ENCODE results near the gene NPAS3. TPM values are rescaled to one million over a fixed set of nuclear protein-coding genes. Genes with fewer than 3 reads are reported as not detected.

NPAS3 gene
- total RNA-seq, 4 donors from 2014 or later, result 0.13 to 1.1 (median 0.47) TPM; not detected in 1

- Histone ChIP-seq H3K27ac (no peak overlapping the region), H3K4me3 (no peak overlapping the region), H3K27me3 (no peaks in the 10 kb centered on the region), H3K36me3 (no peaks in the 10 kb centered on the region), H3K4me1 (peaks cover 0 to 9% (median 0%) of the 10 kb centered on the region in 3 donors), H3K9me3 (no peaks in the 10 kb centered on the region)
- DNase-seq, result no peak
- intact Hi-C loops (cut with DNase I), result no loop called here
- TF ChIP-seq CTCF (IDR thresholded peaks at IDR 0.05), result no peak
- 79 to 83% methylated on average over 1 of the region's 1 CpG for WGBS, 2 donors
Measured at GRCh38 chr14:33126433-33126832, 187.8 kb downstream of the NPAS3 start.

GRCh38 chr14:33127531-33127930 is 188.9 kb downstream of the NPAS3 start:
- intact Hi-C loops (cut with DNase I), result no loop called here
- DNase-seq, result no peak
- no peak overlapping the region for H3K4me3 ChIP-seq
- no peak overlapping the region for H3K27ac ChIP-seq
- H3K4me1 ChIP-seq, result peaks cover 0 to 9% (median 0%) of the 10 kb centered on the region in 3 donors
- H3K9me3 ChIP-seq, result no peaks in the 10 kb centered on the region
- no peaks in the 10 kb centered on the region for H3K27me3 ChIP-seq
- TF ChIP-seq POLR2A (IDR thresholded peaks at IDR 0.05), result no peak
- no peak for TF ChIP-seq CTCF (IDR thresholded peaks at IDR 0.05)
- WGBS, 2 donors, result 41 to 50% methylated on average over 1 of the region's 1 CpG
- H3K36me3 ChIP-seq, result no peaks in the 10 kb centered on the region

- TF ChIP-seq POLR2A (IDR thresholded peaks at IDR 0.05), result no peak
- no peak for TF ChIP-seq CTCF (IDR thresholded peaks at IDR 0.05)
- intact Hi-C loops (cut with DNase I), result no loop called here
- Histone ChIP-seq H3K9me3 (no peaks in the 10 kb centered on the region), H3K36me3 (no peaks in the 10 kb centered on the region), H3K27ac (no peak overlapping the region), H3K4me1 (peaks cover 0 to 9% (median 0%) of the 10 kb centered on the region in 3 donors), H3K27me3 (no peaks in the 10 kb centered on the region), H3K4me3 (no peak overlapping the region)
- no peak for DNase-seq
- WGBS, 2 donors, result 82 to 88% methylated on average over 2 of the region's 2 CpGs
Measured at GRCh38 chr14:33131801-33132200, 193.1 kb downstream of the NPAS3 start.

GRCh38 chr14:33134162-33134561 is 195.5 kb downstream of the NPAS3 start:
- 75 to 76% methylated on average over 4 of the region's 4 CpGs for WGBS, 2 donors

GRCh38 chr14:33134975-33135374 is 196.3 kb downstream of the NPAS3 start:
- intact Hi-C loops (cut with DNase I), result no loop called here
- H3K27ac ChIP-seq, result no peak overlapping the region
- H3K36me3 ChIP-seq, result no peaks in the 10 kb centered on the region
- H3K27me3 ChIP-seq, result no peaks in the 10 kb centered on the region
- TF ChIP-seq POLR2A (IDR thresholded peaks at IDR 0.05), result no peak
- TF ChIP-seq CTCF (IDR thresholded peaks at IDR 0.05), result no peak
- no peak overlapping the region for H3K4me3 ChIP-seq
- WGBS, 2 donors, result 80 to 96% methylated on average over 3 of the region's 3 CpGs
- no peaks in the 10 kb centered on the region for H3K4me1 ChIP-seq
- DNase-seq, result no peak
- H3K9me3 ChIP-seq, result no peaks in the 10 kb centered on the region

More at GRCh38 chr14:33134162-33134561, 195.5 kb downstream of the NPAS3 start:
- Histone ChIP-seq H3K4me3 (no peak overlapping the region), H3K27ac (no peak overlapping the region), H3K4me1 (no peaks in the 10 kb centered on the region), H3K9me3 (no peaks in the 10 kb centered on the region), H3K36me3 (no peaks in the 10 kb centered on the region), H3K27me3 (no peaks in the 10 kb centered on the region)
- TF ChIP-seq CTCF (IDR thresholded peaks at IDR 0.05) (no peak), POLR2A (IDR thresholded peaks at IDR 0.05) (no peak)
- intact Hi-C loops (cut with DNase I), result no loop called here
- DNase-seq, result no peak
